Measurements from ENCODE around the gene ANKRD55. TPM values are rescaled to one million over a fixed set of nuclear protein-coding genes. Genes with fewer than 3 reads are reported as not detected.

The ANKRD55 gene
- total RNA-seq, 1 experiment from 2014 or later: not detected

GRCh38 chr5:56190497-56190896, 42.6 kb downstream of the ANKRD55 start:
- Mint-ChIP-seq H3K36me3 (no peaks in the 10 kb centered on the region), H3K27ac (no peak overlapping the region), H3K27me3 (ENCODE audit: low read depth) (no peaks in the 10 kb centered on the region), H3K9me3 (peaks cover 6% of the 10 kb centered on the region; the same call in 1 of the 2 replicates), H3K4me1 (peaks cover 21% of the 10 kb centered on the region), H3K4me3 (no peak overlapping the region)
- no peak for TF ChIP-seq EMX1 (CRISPR knock-in tag; IDR thresholded peaks at IDR 0.05)
- TF ChIP-seq FOXK1 (CRISPR knock-in tag; IDR thresholded peaks at IDR 0.05): no peak
- TF ChIP-seq ZNF671 (CRISPR knock-in tag; IDR thresholded peaks at IDR 0.05): no peak
- no peak for TF ChIP-seq CREM (CRISPR knock-in tag; IDR thresholded peaks at IDR 0.05)
- TF ChIP-seq NFATC4 (CRISPR knock-in tag; IDR thresholded peaks at IDR 0.05): no peak
- TF ChIP-seq NR3C1 (CRISPR knock-in tag; conservative IDR thresholded peaks at IDR 0.05; ENCODE audit: low read depth): no peak
- no peak for TF ChIP-seq ATF2 (CRISPR knock-in tag; IDR thresholded peaks at IDR 0.05; ENCODE audit: borderline replicate concordance, low read depth)
- TF ChIP-seq PRRX2 (CRISPR knock-in tag; IDR thresholded peaks at IDR 0.05): no peak
- TF ChIP-seq ZSCAN18 (CRISPR knock-in tag; IDR thresholded peaks at IDR 0.05): no peak
- no peak for TF ChIP-seq AR (CRISPR knock-in tag; IDR thresholded peaks at IDR 0.05)
- no peak for TF ChIP-seq ZNF425 (CRISPR knock-in tag; conservative IDR thresholded peaks at IDR 0.05)
- ATAC-seq: no peak
- DNase-seq (ENCODE audit: low spot score): no peak
- CTCF ChIA-PET: no interaction called here
- POLR2A ChIA-PET: no interaction called here

GRCh38 chr5:56185768-56186311, 47.3 kb downstream of the ANKRD55 start:
- CTCF ChIA-PET: interaction anchor here (1.2 kb wide), 1 partner anchor 249 kb away, joined by 3 read pairs; no protein-coding TSS in a partner anchor
- ATAC-seq: no peak
- TF ChIP-seq NFATC4 (CRISPR knock-in tag; IDR thresholded peaks at IDR 0.05): no peak
- TF ChIP-seq GTF2I (CRISPR knock-in tag; conservative IDR thresholded peaks at IDR 0.05): no peak
- TF ChIP-seq CBFB (CRISPR knock-in tag; IDR thresholded peaks at IDR 0.05; ENCODE audit: low read depth): no peak
- no peak for TF ChIP-seq USF2 (CRISPR knock-in tag; IDR thresholded peaks at IDR 0.05)
- TF ChIP-seq ATF6 (CRISPR knock-in tag; IDR thresholded peaks at IDR 0.05): no peak
- TF ChIP-seq ZNF121 (CRISPR knock-in tag; IDR thresholded peaks at IDR 0.05): no peak
- TF ChIP-seq GABPB1 (CRISPR knock-in tag; IDR thresholded peaks at IDR 0.05): no peak
- TF ChIP-seq TEAD1 (CRISPR knock-in tag; IDR thresholded peaks at IDR 0.05): no peak
- TF ChIP-seq ZNF425 (CRISPR knock-in tag; conservative IDR thresholded peaks at IDR 0.05): no peak
- no peak for TF ChIP-seq SMAD3 (CRISPR knock-in tag; IDR thresholded peaks at IDR 0.05; ENCODE audit: borderline replicate concordance)
- no peak for TF ChIP-seq HMGXB4 (CRISPR knock-in tag; IDR thresholded peaks at IDR 0.05)

More at GRCh38 chr5:56185768-56186311, 47.3 kb downstream of the ANKRD55 start:
- H3K27ac Mint-ChIP-seq: no peak overlapping the region
- no peaks in the 10 kb centered on the region for H3K36me3 Mint-ChIP-seq
- POLR2A ChIA-PET: no interaction called here
- peaks cover 6% of the 10 kb centered on the region; the same call in 1 of the 2 replicates for H3K9me3 Mint-ChIP-seq
- DNase-seq (ENCODE audit: low spot score): no peak
- H3K4me3 Mint-ChIP-seq: no peak overlapping the region
- H3K27me3 Mint-ChIP-seq (ENCODE audit: low read depth): no peaks in the 10 kb centered on the region; the same call in 1 of the 2 replicates
- H3K4me1 Mint-ChIP-seq: peaks cover 10% of the 10 kb centered on the region

Data from WTC11 (cell line).